ENCODE measurements around the gene TREH.

DNA sequence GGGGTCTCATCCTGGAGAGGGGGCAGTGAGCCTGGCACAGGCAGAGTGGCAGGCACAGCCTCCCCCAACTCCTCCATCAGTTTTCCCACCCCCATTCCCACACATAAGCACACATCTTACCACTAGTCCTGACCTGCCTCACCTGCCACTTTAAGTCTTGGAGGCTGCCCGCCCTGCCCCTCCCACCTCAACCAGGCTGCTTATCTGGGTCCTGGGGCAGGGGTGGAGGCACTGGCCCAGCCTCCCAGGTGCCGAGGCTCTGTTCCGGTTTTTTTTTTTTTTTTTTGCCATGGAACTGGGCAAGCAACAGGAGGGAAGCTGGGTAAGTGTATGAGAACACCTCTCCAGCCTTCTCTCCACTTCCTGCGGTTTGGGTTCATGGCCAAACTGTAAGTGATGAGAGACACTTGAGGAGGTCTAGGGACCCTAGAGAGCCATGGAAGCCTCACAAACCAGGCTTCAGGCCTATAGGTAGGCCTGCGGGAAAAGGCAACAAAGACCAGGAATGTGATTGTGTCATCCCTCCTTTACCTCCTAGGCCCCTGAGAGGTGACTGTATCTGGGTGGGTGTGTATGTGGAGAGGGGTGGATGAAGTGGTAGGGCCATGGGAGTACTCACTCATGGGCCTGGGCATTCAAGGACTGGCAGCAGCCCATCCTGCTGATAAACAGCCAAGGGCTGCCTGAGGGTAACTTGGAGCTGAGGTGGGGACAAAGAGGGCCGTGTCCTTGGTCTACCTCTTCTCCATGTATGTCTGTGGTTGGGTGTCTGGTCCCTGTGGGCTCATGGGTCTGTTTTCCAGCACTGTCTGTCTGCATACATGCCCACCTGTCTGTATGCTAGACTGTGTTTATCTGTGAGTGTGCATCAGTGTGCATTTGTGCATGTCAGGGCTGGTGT is 49.4 kb downstream of the TREH start:
- TF ChIP-seq, protein P1, sequence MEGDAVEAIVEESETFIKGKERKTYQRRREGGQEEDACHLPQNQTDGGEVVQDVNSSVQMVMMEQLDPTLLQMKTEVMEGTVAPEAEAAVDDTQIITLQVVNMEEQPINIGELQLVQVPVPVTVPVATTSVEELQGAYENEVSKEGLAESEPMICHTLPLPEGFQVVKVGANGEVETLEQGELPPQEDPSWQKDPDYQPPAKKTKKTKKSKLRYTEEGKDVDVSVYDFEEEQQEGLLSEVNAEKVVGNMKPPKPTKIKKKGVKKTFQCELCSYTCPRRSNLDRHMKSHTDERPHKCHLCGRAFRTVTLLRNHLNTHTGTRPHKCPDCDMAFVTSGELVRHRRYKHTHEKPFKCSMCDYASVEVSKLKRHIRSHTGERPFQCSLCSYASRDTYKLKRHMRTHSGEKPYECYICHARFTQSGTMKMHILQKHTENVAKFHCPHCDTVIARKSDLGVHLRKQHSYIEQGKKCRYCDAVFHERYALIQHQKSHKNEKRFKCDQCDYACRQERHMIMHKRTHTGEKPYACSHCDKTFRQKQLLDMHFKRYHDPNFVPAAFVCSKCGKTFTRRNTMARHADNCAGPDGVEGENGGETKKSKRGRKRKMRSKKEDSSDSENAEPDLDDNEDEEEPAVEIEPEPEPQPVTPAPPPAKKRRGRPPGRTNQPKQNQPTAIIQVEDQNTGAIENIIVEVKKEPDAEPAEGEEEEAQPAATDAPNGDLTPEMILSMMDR (IDR thresholded peaks at IDR 0.05 in 4 of 5, conservative IDR thresholded peaks at IDR 0.05 in 1 of 5) = no peak
- TF ChIP-seq POLR2A (IDR thresholded peaks at IDR 0.05) = no peak
